GM12878 (cell line): ENCODE measurements around the gene ACOT7. TPM values are rescaled to one million over a fixed set of nuclear protein-coding genes. Genes with fewer than 3 reads are reported as not detected.

Experiments
- MLLT1 ChIP-seq: fragments of 450-650 bp; IDR thresholded peaks from 2 replicates; pipeline ENCODE4 v1.6.1; 2016; ENCODE audit warnings: mild to moderate bottlenecking
- ZNF592 ChIP-seq: fragments of 450-650 bp; IDR thresholded peaks from 2 replicates; pipeline ENCODE4 v1.6.1; 2017; ENCODE audit warnings: mild to moderate bottlenecking, moderate library complexity
- polyA plus RNA-seq, 11 experiments: library from polyadenylated mRNA; depleted of rRNA in 4 of 11; unstranded in 6 of 11; stranded (reverse) in 5 of 11; fragments of >200 nt; fragmentation: Nextera tagmentation in 4 of 11; fragmentation: Illumina TruSeq in 1 of 11; extraction: Ambion mirVana in 4 of 11; extraction: Trizol in 1 of 11; gene quantifications; 1 replicate in 1 of 11; 2 replicates in 10 of 11; pipeline versions ENCODE4 v1.2.1 to v1.2.3, GENCODE V29; 2011 to 2016; ENCODE audit warnings: inconsistent platforms in 2 of 11, missing spikeins in 2 of 11, low read depth in 1 of 11
- total RNA-seq, 4 experiments: library from RNA; depleted of rRNA in 3 of 4; stranded (reverse); fragments of >200 nt in 3 of 4; fragmentation: Illumina TruSeq in 1 of 4; extraction: Trizol in 1 of 4; gene quantifications; 2 replicates each; pipeline versions ENCODE4 v1.2.1 to v1.2.3, GENCODE V29; 2013 to 2021
- TF ChIP-seq, protein P1 (sequence below): IDR thresholded peaks from 2 replicates; pipeline ENCODE4 v1.6.1; 2011; ENCODE audit warnings: borderline replicate concordance, low read depth, mild to moderate bottlenecking, moderate library complexity, mixed read lengths, low read length; ENCODE audit not compliant: insufficient read depth; ENCODE audit errors: extremely low read length

The ACOT7 gene
- total and polyA plus RNA-seq, 10 of the 15 experiments (the other 5 are each of a cell fraction or from before 2014, with no cell fraction given): 8.9 to 206 (median 61.2) TPM

DNA sequence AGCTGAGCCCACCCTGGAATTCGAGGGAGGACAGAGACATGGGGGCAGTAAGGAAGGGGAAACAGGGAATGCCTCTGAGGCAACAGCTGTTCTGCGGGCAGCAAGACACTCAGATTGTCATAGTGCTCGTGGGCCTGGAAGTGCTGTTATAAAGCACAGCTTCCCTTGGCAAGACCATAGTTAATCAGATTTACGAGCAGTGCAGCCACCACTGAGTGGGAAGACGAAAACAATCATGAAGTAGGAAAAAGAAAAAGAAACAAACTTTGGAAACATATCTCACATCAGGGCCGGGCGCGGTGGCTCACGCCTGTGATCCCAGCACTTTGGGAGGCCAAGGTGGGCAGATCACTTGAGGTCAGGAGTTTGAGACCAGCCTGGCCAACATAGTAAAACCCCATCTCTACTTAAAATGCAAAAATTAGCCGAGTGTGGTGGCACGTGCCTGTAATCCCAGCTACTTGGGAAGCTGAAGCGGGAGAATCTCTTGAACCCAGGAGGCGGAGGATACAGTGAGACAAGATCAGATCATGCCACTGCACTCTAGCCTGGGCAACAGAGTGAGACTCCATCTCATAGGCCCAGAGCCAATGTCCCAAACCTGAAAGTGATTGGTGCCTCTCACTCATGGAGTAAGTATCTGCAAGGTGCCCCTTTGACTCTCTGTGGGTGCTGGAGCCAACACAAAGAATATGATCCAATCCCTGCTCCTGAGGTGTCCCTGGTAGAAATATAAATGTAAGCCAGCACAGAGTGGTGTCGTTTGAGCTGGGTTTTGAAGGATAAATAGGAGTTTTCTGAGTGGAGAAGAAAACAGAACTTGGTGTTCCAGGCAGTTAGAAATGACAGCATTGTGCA is 77.1 kb downstream of the ACOT7 start (continued):
- TF ChIP-seq MLLT1 (no peak), ZNF592 (no peak)
- TF ChIP-seq, protein P1, sequence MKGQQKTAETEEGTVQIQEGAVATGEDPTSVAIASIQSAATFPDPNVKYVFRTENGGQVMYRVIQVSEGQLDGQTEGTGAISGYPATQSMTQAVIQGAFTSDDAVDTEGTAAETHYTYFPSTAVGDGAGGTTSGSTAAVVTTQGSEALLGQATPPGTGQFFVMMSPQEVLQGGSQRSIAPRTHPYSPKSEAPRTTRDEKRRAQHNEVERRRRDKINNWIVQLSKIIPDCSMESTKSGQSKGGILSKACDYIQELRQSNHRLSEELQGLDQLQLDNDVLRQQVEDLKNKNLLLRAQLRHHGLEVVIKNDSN: no peak
